ENCODE data around the gene RRP1B. TPM values are rescaled to one million over a fixed set of nuclear protein-coding genes. Genes with fewer than 3 reads are reported as not detected.

The RRP1B gene
- total RNA-seq, 1 donor from 2014 or later: 34.0 TPM

DNA sequence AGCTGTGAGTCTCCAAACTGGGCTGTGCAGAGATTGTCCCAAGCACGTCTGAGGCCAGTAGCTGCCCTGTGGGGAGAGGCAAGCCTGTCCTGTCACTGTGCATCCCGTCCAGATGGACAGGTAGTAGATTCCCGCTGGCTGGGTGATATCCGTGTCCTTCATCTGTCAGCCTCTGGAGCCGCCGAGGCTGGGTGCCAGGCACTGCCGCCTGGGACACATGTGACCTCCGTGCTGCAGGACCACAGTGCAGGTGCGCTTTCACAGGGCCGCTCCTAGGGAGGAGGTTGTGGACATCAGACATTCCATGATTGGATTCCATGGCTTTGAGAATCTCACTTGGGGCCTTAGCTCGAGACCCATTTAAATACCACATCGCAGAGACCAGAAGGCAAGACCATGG lies 64.3 kb downstream of the RRP1B start:
- Histone ChIP-seq H3K4me1 (ENCODE audit: insufficient read depth, low read length) (peaks cover 36% of the 10 kb centered on the region), H4K20me1 (ENCODE audit: insufficient read depth, low read length) (peaks cover 72% of the 10 kb centered on the region), H2AFZ (ENCODE audit: low read depth, low read length) (no peak overlapping the region), H3K9me3 (ENCODE audit: insufficient read depth, low read depth, low read length) (no peaks in the 10 kb centered on the region), H3K27me3 (ENCODE audit: insufficient read depth, low read length) (no peaks in the 10 kb centered on the region), H3K36me3 (ENCODE audit: insufficient read depth, low read length) (no peaks in the 10 kb centered on the region), H3K4me2 (ENCODE audit: low read length) (no peak overlapping the region), H3K79me2 (ENCODE audit: insufficient read depth, low read length) (peaks cover 62% of the 10 kb centered on the region), H3K27ac (ENCODE audit: low read depth, low read length) (no peak overlapping the region), H3K9ac (ENCODE audit: low read length) (no peak overlapping the region), H3K4me3 (ENCODE audit: insufficient read depth, low read depth, low read length) (no peak overlapping the region)
- TF ChIP-seq EZH2 (IDR thresholded peaks at IDR 0.05; ENCODE audit: insufficient read depth, low read length): no peak
- TF ChIP-seq, protein P1, sequence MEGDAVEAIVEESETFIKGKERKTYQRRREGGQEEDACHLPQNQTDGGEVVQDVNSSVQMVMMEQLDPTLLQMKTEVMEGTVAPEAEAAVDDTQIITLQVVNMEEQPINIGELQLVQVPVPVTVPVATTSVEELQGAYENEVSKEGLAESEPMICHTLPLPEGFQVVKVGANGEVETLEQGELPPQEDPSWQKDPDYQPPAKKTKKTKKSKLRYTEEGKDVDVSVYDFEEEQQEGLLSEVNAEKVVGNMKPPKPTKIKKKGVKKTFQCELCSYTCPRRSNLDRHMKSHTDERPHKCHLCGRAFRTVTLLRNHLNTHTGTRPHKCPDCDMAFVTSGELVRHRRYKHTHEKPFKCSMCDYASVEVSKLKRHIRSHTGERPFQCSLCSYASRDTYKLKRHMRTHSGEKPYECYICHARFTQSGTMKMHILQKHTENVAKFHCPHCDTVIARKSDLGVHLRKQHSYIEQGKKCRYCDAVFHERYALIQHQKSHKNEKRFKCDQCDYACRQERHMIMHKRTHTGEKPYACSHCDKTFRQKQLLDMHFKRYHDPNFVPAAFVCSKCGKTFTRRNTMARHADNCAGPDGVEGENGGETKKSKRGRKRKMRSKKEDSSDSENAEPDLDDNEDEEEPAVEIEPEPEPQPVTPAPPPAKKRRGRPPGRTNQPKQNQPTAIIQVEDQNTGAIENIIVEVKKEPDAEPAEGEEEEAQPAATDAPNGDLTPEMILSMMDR (IDR thresholded peaks at IDR 0.05; ENCODE audit: insufficient read depth, low read depth, low read length): no peak
- H3K4me1 Mint-ChIP-seq (ENCODE audit: low read depth, unreplicated experiment): peaks cover 30% of the 10 kb centered on the region
- H3K27me3 Mint-ChIP-seq (ENCODE audit: low read depth, unreplicated experiment): no peaks in the 10 kb centered on the region
- DNase-seq (ENCODE audit: low read depth) (no peak), FAIRE-seq (no peak)
- H3K9me3 Mint-ChIP-seq (ENCODE audit: unreplicated experiment): no peaks in the 10 kb centered on the region
- no peak overlapping the region for H3K4me3 Mint-ChIP-seq (ENCODE audit: unreplicated experiment)
- peaks cover 19% of the 10 kb centered on the region for H3K36me3 Mint-ChIP-seq (ENCODE audit: low read depth, unreplicated experiment)
- H3K27ac Mint-ChIP-seq (ENCODE audit: unreplicated experiment): no peak overlapping the region

DNA sequence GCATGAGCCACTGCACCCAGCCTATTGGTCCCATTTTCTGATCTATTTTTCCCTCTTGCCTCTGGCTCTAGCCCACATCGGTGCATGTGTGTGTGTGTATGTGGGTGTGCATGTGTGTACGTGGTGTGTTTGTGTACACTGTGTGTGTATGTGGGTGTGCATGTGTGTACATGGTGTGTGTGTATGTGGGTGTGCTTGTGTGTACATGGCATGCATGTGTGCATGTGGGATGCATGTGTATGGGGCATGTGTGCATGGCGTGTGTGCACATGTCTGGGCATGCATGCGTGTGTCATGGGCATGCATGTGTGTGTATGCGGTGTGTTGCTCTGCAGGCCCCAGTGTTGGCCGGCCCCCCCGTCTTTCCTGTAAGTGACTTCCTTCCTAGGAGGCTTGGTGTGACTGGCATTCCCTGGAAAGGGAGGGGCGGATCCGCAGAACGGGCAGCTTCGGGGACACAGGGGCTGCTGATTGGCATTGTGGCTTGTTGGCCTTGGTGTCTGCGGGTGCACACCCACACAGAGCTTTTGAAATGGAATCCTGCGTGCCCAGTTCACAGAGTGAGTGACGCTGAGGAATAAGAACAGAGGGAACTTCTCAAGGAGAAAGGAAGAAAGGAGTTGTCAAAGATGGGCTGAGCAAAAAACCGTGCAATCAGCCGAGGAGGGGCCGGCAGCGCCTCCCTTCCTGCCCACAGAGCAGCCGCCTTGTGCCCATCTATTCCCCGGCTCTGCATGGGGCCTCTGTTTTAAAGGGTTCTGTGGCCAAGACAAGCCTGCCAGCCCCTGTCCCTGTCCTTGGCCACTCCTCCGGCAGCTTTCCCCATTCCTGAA lies 67.5 kb downstream of the RRP1B start:
- Mint-ChIP-seq H3K4me1 (ENCODE audit: low read depth, unreplicated experiment) (peaks cover 38% of the 10 kb centered on the region), H3K27ac (ENCODE audit: unreplicated experiment) (peak overlapping the region; percentile 70), H3K27me3 (ENCODE audit: low read depth, unreplicated experiment) (no peaks in the 10 kb centered on the region), H3K4me3 (ENCODE audit: unreplicated experiment) (no peak overlapping the region), H3K36me3 (ENCODE audit: low read depth, unreplicated experiment) (peaks cover 16% of the 10 kb centered on the region), H3K9me3 (ENCODE audit: unreplicated experiment) (no peaks in the 10 kb centered on the region)
- FAIRE-seq (no peak), DNase-seq (ENCODE audit: low read depth) (no peak)
- H3K4me1 ChIP-seq (ENCODE audit: insufficient read depth, low read length): peaks cover 30% of the 10 kb centered on the region
- no peak overlapping the region for H2AFZ ChIP-seq (ENCODE audit: low read depth, low read length)
- no peaks in the 10 kb centered on the region for H3K27me3 ChIP-seq (ENCODE audit: insufficient read depth, low read length)
- peak overlapping the region; percentile 97 for H3K4me2 ChIP-seq (ENCODE audit: low read length)
- peak overlapping the region; percentile 87 for H3K9ac ChIP-seq (ENCODE audit: low read length)
- H4K20me1 ChIP-seq (ENCODE audit: insufficient read depth, low read length): peaks cover 68% of the 10 kb centered on the region
- no peaks in the 10 kb centered on the region for H3K36me3 ChIP-seq (ENCODE audit: insufficient read depth, low read length)
- H3K79me2 ChIP-seq (ENCODE audit: insufficient read depth, low read length): peaks cover 63% of the 10 kb centered on the region
- H3K9me3 ChIP-seq (ENCODE audit: insufficient read depth, low read depth, low read length): no peaks in the 10 kb centered on the region
- no peak overlapping the region for H3K4me3 ChIP-seq (ENCODE audit: insufficient read depth, low read depth, low read length)
- TF ChIP-seq EZH2 (IDR thresholded peaks at IDR 0.05; ENCODE audit: insufficient read depth, low read length): no peak
- TF ChIP-seq, protein P1 (IDR thresholded peaks at IDR 0.05; ENCODE audit: insufficient read depth, low read depth, low read length): no peak
- H3K27ac ChIP-seq (ENCODE audit: low read depth, low read length): no peak overlapping the region
